GM12878 (cell line): ENCODE measurements around the gene NSMCE1. TPM values are rescaled to one million over a fixed set of nuclear protein-coding genes. Genes with fewer than 3 reads are reported as not detected.
A peak's percentile ranks its signal among the peaks of the same experiment; 100 is the strongest.

Experiments
- ATAC-seq: fragments of 200-7000 bp; cut with Tn5 transposase; 3 replicates; pipeline ENCODE4 v1.9.1; 2020; ENCODE audit warnings: mild to moderate bottlenecking, moderate library complexity
- BruUV-seq: library from RNA; stranded (reverse); fragments of 400-500 nt; replicated peaks from 2 replicates; lab custom pipeline; 2021; lab: Mats Ljungman, UMichigan
- CTCF ChIA-PET: fragments of 300-600 bp; sonication (Branson Sonifier 250); formaldehyde crosslinking; extraction: SDS; loops from one replicate; lab custom pipeline; 2021; ENCODE audit warnings: inconsistent platforms; lab: Yijun Ruan, JAX
- POLR2A ChIA-PET: fragments of 350-600 bp; formaldehyde crosslinking; extraction: SDS; loops from one replicate; lab custom pipeline; 2021; ENCODE audit warnings: inconsistent platforms; lab: Charles Lee
- RAD21 ChIA-PET: fragments of 300-600 bp; sonication (Branson Sonifier 250); formaldehyde crosslinking; loops from one replicate; lab custom pipeline; 2023; ENCODE audit warnings: antibody characterized with exemption; ENCODE audit not compliant: unreplicated experiment; lab: Charles Lee
- SMC1A ChIA-PET: fragments of 300-600 bp; sonication (Branson Sonifier 250); formaldehyde crosslinking; loops from one replicate; lab custom pipeline; 2023; ENCODE audit not compliant: unreplicated experiment, uncharacterized antibody; lab: Charles Lee
- DNase-seq: peaks from one replicate; pipeline ENCODE4 v3.0.0-alpha.2; 2011; ENCODE audit warnings: low read depth, low spot score
- FAIRE-seq: peaks from 3 replicates; lab custom pipeline; 2011; peaks lifted over from hg19 to GRCh38; lab: Jason Lieb, UNC
- H2AFZ ChIP-seq: 2 replicates; pipeline ENCODE4 v1.6.0; 2011; ENCODE audit warnings: low read depth, low read length, control low read depth; ENCODE audit not compliant: control insufficient read depth
- H3K27ac ChIP-seq: 2 replicates; pipeline ENCODE4 v1.5.1; 2011; ENCODE audit warnings: control low read depth; ENCODE audit not compliant: control insufficient read depth, insufficient read depth
- H3K27me3 ChIP-seq, 2 experiments: replicated peaks in 1 of 2; 2 replicates each; pipeline versions ENCODE4 v1.6.0 to v1.6.1; 2011; ENCODE audit warnings: low read length in 1 of 2; ENCODE audit not compliant: control insufficient read depth in 2 of 2, insufficient read depth in 2 of 2
- H3K36me3 ChIP-seq, 2 experiments: 2 replicates each; pipeline ENCODE4 v1.5.1; 2011; ENCODE audit warnings: low read length in 1 of 2; ENCODE audit not compliant: control insufficient read depth in 2 of 2, insufficient read depth in 2 of 2
- H3K4me1 ChIP-seq: 2 replicates; pipeline ENCODE4 v1.6.1; 2011; ENCODE audit warnings: mild to moderate bottlenecking, low read length, moderate library complexity, mixed read lengths; ENCODE audit not compliant: control insufficient read depth, insufficient read depth
- H3K4me2 ChIP-seq: 2 replicates; pipeline ENCODE4 v1.6.0; 2011; ENCODE audit warnings: control low read depth; ENCODE audit not compliant: control insufficient read depth, insufficient read depth
- H3K4me3 ChIP-seq: fragments of 200-600 bp; sonication (generic); 2 replicates; pipeline ENCODE4 v1.5.1; 2016
- H3K79me2 ChIP-seq: 2 replicates; pipeline ENCODE4 v1.6.0; 2011; ENCODE audit warnings: low read length; ENCODE audit not compliant: control insufficient read depth, insufficient read depth
- H3K9ac ChIP-seq: 2 replicates; pipeline ENCODE4 v1.8.0; 2011; ENCODE audit warnings: low read length, control low read depth, mixed read lengths; ENCODE audit not compliant: control insufficient read depth, insufficient read depth
- H3K9me3 ChIP-seq: replicated peaks from 3 replicates; pipeline ENCODE4 v1.5.1; 2011; ENCODE audit warnings: mild to moderate bottlenecking, low read length; ENCODE audit not compliant: control insufficient read depth, insufficient read depth
- H4K20me1 ChIP-seq: 2 replicates; pipeline ENCODE4 v1.6.0; 2011; ENCODE audit not compliant: control insufficient read depth, insufficient read depth
- BCLAF1 ChIP-seq: fragments of 450-650 bp; IDR thresholded peaks from 2 replicates; pipeline ENCODE4 v1.6.1; 2017; ENCODE audit warnings: antibody characterized with exemption, mild to moderate bottlenecking, moderate library complexity
- MLLT1 ChIP-seq: fragments of 450-650 bp; IDR thresholded peaks from 2 replicates; pipeline ENCODE4 v1.6.1; 2016; ENCODE audit warnings: mild to moderate bottlenecking
- MTA3 ChIP-seq: IDR thresholded peaks from 2 replicates; pipeline ENCODE4 v1.6.1; 2012; ENCODE audit warnings: low read length, inconsistent platforms, borderline replicate concordance
- NKRF ChIP-seq: fragments of 450-650 bp; conservative IDR thresholded peaks from 2 replicates; pipeline ENCODE4 v1.6.1; 2017; ENCODE audit warnings: mild to moderate bottlenecking, moderate library complexity
- RUNX3 ChIP-seq: IDR thresholded peaks from 2 replicates; pipeline ENCODE4 v1.6.1; 2012; ENCODE audit warnings: low read length, inconsistent platforms
- SMC3 ChIP-seq: IDR thresholded peaks from 2 replicates; pipeline ENCODE4 v1.6.1; 2011; ENCODE audit warnings: low read length, improper control_type of control experiment, borderline replicate concordance
- SREBF1 ChIP-seq: IDR thresholded peaks from 2 replicates; pipeline ENCODE4 v1.6.1; 2012; ENCODE audit warnings: mild to moderate bottlenecking, low read length
- USF1 ChIP-seq: IDR thresholded peaks from 2 replicates; pipeline ENCODE4 v1.6.1; 2011; ENCODE audit warnings: borderline replicate concordance, low read depth, mild to moderate bottlenecking, moderate library complexity, mixed read lengths, low read length; ENCODE audit not compliant: insufficient read depth; ENCODE audit errors: extremely low read length
- ZBED1 ChIP-seq: IDR thresholded peaks from 2 replicates; pipeline ENCODE4 v1.6.1; 2016; ENCODE audit warnings: borderline replicate concordance
- ZNF207 ChIP-seq: fragments of 450-650 bp; IDR thresholded peaks from 2 replicates; pipeline ENCODE4 v1.6.1; 2014; ENCODE audit warnings: antibody characterized with exemption, mild to moderate bottlenecking, borderline replicate concordance
- WGBS: methylation state at CpG from one replicate; pipeline ENCODE4 v1.1.6; 2016; ENCODE audit warnings: low lambda C conversion rate; ENCODE audit not compliant: insufficient replicate concordance, insufficient coverage; ENCODE audit errors: missing lambda C conversion rate; 5-methylcytosine and 5-hydroxymethylcytosine counted together
- in situ Hi-C: fragments of 300-500 bp; cut with MboI; formaldehyde crosslinking; loops from 9 replicates; pipeline ENCODE4 v1.14.3; 2018; ENCODE audit warnings: mixed read lengths
- intact Hi-C: fragments of 100-400 bp; cut with micrococcal nuclease; formaldehyde crosslinking; loops from one replicate; pipeline ENCODE4 v1.14.2; 2022; ENCODE audit not compliant: unreplicated experiment
- polyA plus RNA-seq, 11 experiments: library from polyadenylated mRNA; depleted of rRNA in 4 of 11; unstranded in 6 of 11; stranded (reverse) in 5 of 11; fragments of >200 nt; fragmentation: Nextera tagmentation in 4 of 11; fragmentation: Illumina TruSeq in 1 of 11; extraction: Ambion mirVana in 4 of 11; extraction: Trizol in 1 of 11; gene quantifications; 1 replicate in 1 of 11; 2 replicates in 10 of 11; pipeline versions ENCODE4 v1.2.1 to v1.2.3, GENCODE V29; 2011 to 2016; ENCODE audit warnings: inconsistent platforms in 2 of 11, missing spikeins in 2 of 11, low read depth in 1 of 11
- total RNA-seq, 4 experiments: library from RNA; depleted of rRNA in 3 of 4; stranded (reverse); fragments of >200 nt in 3 of 4; fragmentation: Illumina TruSeq in 1 of 4; extraction: Trizol in 1 of 4; gene quantifications; 2 replicates each; pipeline versions ENCODE4 v1.2.1 to v1.2.3, GENCODE V29; 2013 to 2021

NSMCE1 gene
- total and polyA plus RNA-seq, 10 of the 15 experiments (the other 5 are each of a cell fraction or from before 2014, with no cell fraction given), result 54.0 to 214 (median 71.4) TPM

GRCh38 chr16:27237219-27238015 is 31.2 kb downstream of the NSMCE1 start (continued):
- TF ChIP-seq BCLAF1 (no peak), NKRF (no peak)

GRCh38 chr16:27236635-27237218 is 31.8 kb downstream of the NSMCE1 start:
- Histone ChIP-seq H3K27ac (peak overlapping the region; percentile 88), H3K4me3 (0 out of 2 replicates have a peak overlapping the region, but pooled peaks have one; percentile 4), H2AFZ (peak overlapping the region; percentile 90), H3K4me1 (peaks cover 51% of the 10 kb centered on the region), H4K20me1 (no peaks in the 10 kb centered on the region), H3K27me3 (no peaks in the 10 kb centered on the region), H3K4me2 (peak overlapping the region; percentile 95), H3K9me3 (no peaks in the 10 kb centered on the region), H3K9ac (peak overlapping the region; percentile 65), H3K79me2 (no peaks in the 10 kb centered on the region), H3K36me3 (peaks cover 1 to 3% of the 10 kb centered on the region in 2 experiments)
- BruUV-seq, result no TSS peak
- no peak for TF ChIP-seq SREBF1
- TF ChIP-seq SMC3, result 0 out of 2 replicates have a peak, but pooled peaks have one; percentile 0
- TF ChIP-seq ZNF207, result 0 out of 2 replicates have a peak, but pooled peaks have one; percentile 51
- TF ChIP-seq MTA3, result peak; percentile 36; the same call in 1 of the 2 replicates
- TF ChIP-seq USF1, result no peak
- TF ChIP-seq MLLT1, result 0 out of 2 replicates have a peak, but pooled peaks have one; percentile 27
- 0 out of 2 replicates have a peak, but pooled peaks have one; percentile 14 for TF ChIP-seq ZBED1
- TF ChIP-seq RUNX3, result 0 out of 2 replicates have a peak, but pooled peaks have one; percentile 24
- FAIRE-seq (no peak), ATAC-seq (no peak), DNase-seq (no peak)
- in situ Hi-C loops, result loop anchor here (5.0 kb wide), 1 partner anchor 81 kb away; no protein-coding TSS in a partner anchor
- WGBS, result 60% methylated on average over 8 of the region's 8 CpGs
- POLR2A ChIA-PET, result interaction anchor here (0.6 to 8.4 kb wide), 19 partner anchors 14 to 170 kb away, joined by 3 to 79 read pairs (median 5); partner anchors contain the start of gene NSMCE1
- intact Hi-C loops, result loop anchor here (2.0 kb wide), 1 partner anchor 164 kb away; no protein-coding TSS in a partner anchor
- SMC1A ChIA-PET, result interaction anchor here (0.5 to 12.2 kb wide), 27 partner anchors 15 to 214 kb away, joined by 3 to 178 read pairs (median 5); partner anchors contain the start of genes KDM8 and NSMCE1
- RAD21 ChIA-PET, result interaction anchor here (0.6 to 6.9 kb wide), 26 partner anchors 12 to 171 kb away, joined by 3 to 168 read pairs (median 6); partner anchors contain the start of genes KDM8 and NSMCE1
- CTCF ChIA-PET, result interaction anchor here (0.6 to 11.7 kb wide), 21 partner anchors 9 to 215 kb away, joined by 3 to 259 read pairs (median 9); partner anchors contain the start of genes KDM8 and NSMCE1
